Liver (tissue), 9 donors: ENCODE results near the gene ZNF45. TPM values are rescaled to one million over a fixed set of nuclear protein-coding genes. Genes with fewer than 3 reads are reported as not detected.

ENCODE experiments used
- DNase-seq: peaks from one replicate; pipeline ENCODE4 v3.0.0-alpha.2; 2017; ENCODE audit warnings: low spot score
- H3K27ac ChIP-seq, 2 donors: one replicate each; pipeline ENCODE4 v1.7.0; 2013; ENCODE audit warnings: inconsistent platforms in 2 of 2, low read length in 2 of 2, control low read depth in 1 of 2, low read depth in 1 of 2, mild to moderate bottlenecking in 1 of 2
- H3K27me3 ChIP-seq, 4 donors: one replicate each; pipeline versions ENCODE4 v1.6.1 to v1.7.0; 2013; ENCODE audit warnings: low read length in 3 of 4, inconsistent platforms in 1 of 4, mild to moderate bottlenecking in 1 of 4, moderate library complexity in 1 of 4; ENCODE audit not compliant: control insufficient read depth in 4 of 4, insufficient read depth in 4 of 4
- H3K36me3 ChIP-seq, 4 donors: one replicate each; pipeline versions ENCODE4 v1.6.1 to v1.7.0; 2013; ENCODE audit warnings: low read length in 3 of 4, mild to moderate bottlenecking in 3 of 4, low read depth in 1 of 4, moderate library complexity in 1 of 4; ENCODE audit not compliant: control insufficient read depth in 4 of 4, insufficient read depth in 3 of 4
- H3K4me1 ChIP-seq, 4 donors: one replicate each; pipeline versions ENCODE4 v1.6.1 to v1.7.0; 2013; ENCODE audit warnings: low read length in 3 of 4, mild to moderate bottlenecking in 3 of 4, moderate library complexity in 1 of 4; ENCODE audit not compliant: control insufficient read depth in 4 of 4, insufficient read depth in 4 of 4
- H3K4me3 ChIP-seq, 3 donors: one replicate each; pipeline versions ENCODE4 v1.6.1 to v1.7.0; 2013; ENCODE audit warnings: low read length in 3 of 3, control low read depth in 1 of 3, low read depth in 1 of 3, mild to moderate bottlenecking in 1 of 3
- H3K9ac ChIP-seq, 2 donors: one replicate each; pipeline ENCODE4 v1.7.0; 2013; ENCODE audit warnings: low read length in 2 of 2, mild to moderate bottlenecking in 2 of 2, moderate library complexity in 2 of 2, control low read depth in 1 of 2, low read depth in 1 of 2
- H3K9me3 ChIP-seq, 4 donors: one replicate each; pipeline versions ENCODE4 v1.6.1 to v1.7.0; 2013; ENCODE audit warnings: low read length in 3 of 4; ENCODE audit not compliant: control insufficient read depth in 4 of 4
- ATF3 ChIP-seq: IDR thresholded peaks from 2 replicates; pipeline ENCODE4 v1.6.1; 2016; ENCODE audit warnings: antibody characterized with exemption
- CTCF ChIP-seq: fragments of 150-350 bp; IDR thresholded peaks from 2 replicates; pipeline ENCODE4 v1.5.1; 2017; ENCODE audit warnings: improper control_type of control experiment, low read depth, low read length; ENCODE audit not compliant: missing input control
- EGR1 ChIP-seq, 2 donors: IDR thresholded peaks; 2 replicates each; pipeline ENCODE4 v1.6.1; 2016 to 2018; ENCODE audit warnings: antibody characterized with exemption in 2 of 2, low read depth in 2 of 2
- FOXA1 ChIP-seq: IDR thresholded peaks from 2 replicates; pipeline ENCODE4 v1.6.1; 2016; ENCODE audit warnings: antibody characterized with exemption
- FOXA2 ChIP-seq: IDR thresholded peaks from 2 replicates; pipeline ENCODE4 v1.6.1; 2016; ENCODE audit warnings: antibody characterized with exemption
- GABPA ChIP-seq, 2 donors: IDR thresholded peaks in 1 of 2; conservative IDR thresholded peaks in 1 of 2; 2 replicates each; pipeline ENCODE4 v1.6.1; 2016; ENCODE audit warnings: antibody characterized with exemption in 2 of 2, mild to moderate bottlenecking in 1 of 2, moderate library complexity in 1 of 2
- HNF4A ChIP-seq, 2 donors: conservative IDR thresholded peaks; 2 replicates each; pipeline ENCODE4 v1.6.1; 2016; ENCODE audit warnings: antibody characterized with exemption in 2 of 2, mild to moderate bottlenecking in 2 of 2
- HNF4G ChIP-seq: IDR thresholded peaks from 2 replicates; pipeline ENCODE4 v1.6.1; 2016; ENCODE audit warnings: antibody characterized with exemption
- JUND ChIP-seq, 2 donors: IDR thresholded peaks; 2 replicates each; pipeline ENCODE4 v1.6.1; 2016; ENCODE audit warnings: antibody characterized with exemption in 2 of 2
- MAX ChIP-seq: IDR thresholded peaks from 2 replicates; pipeline ENCODE4 v1.6.1; 2016; ENCODE audit warnings: antibody characterized with exemption
- NR2F2 ChIP-seq: IDR thresholded peaks from 2 replicates; pipeline ENCODE4 v1.6.1; 2016; ENCODE audit warnings: antibody characterized with exemption
- RAD21 ChIP-seq, 2 donors: IDR thresholded peaks; 2 replicates each; pipeline ENCODE4 v1.6.1; 2016; ENCODE audit warnings: antibody characterized with exemption in 2 of 2, mild to moderate bottlenecking in 2 of 2
- REST ChIP-seq: IDR thresholded peaks from 2 replicates; pipeline ENCODE4 v1.6.1; 2016; ENCODE audit warnings: antibody characterized with exemption, mild to moderate bottlenecking
- RXRA ChIP-seq, 2 donors: IDR thresholded peaks; 2 replicates each; pipeline ENCODE4 v1.6.1; 2017 to 2018; ENCODE audit warnings: antibody characterized with exemption in 2 of 2, mild to moderate bottlenecking in 1 of 2
- SP1 ChIP-seq: IDR thresholded peaks from 2 replicates; pipeline ENCODE4 v1.6.1; 2018; ENCODE audit warnings: antibody characterized with exemption, mild to moderate bottlenecking
- ZBTB33 ChIP-seq: IDR thresholded peaks from 2 replicates; pipeline ENCODE4 v1.6.1; 2016; ENCODE audit warnings: antibody characterized with exemption
- WGBS: extraction: QIAGEN DNeasy Blood & Tissue Kit; methylation state at CpG from one replicate; pipeline ENCODE4 v1.1.7; 2013; 5-methylcytosine and 5-hydroxymethylcytosine counted together
- polyA plus RNA-seq, 2 donors: library from polyadenylated mRNA; stranded (reverse) in 1 of 2; unstranded in 1 of 2; fragments of 200-250 nt in 1 of 2; fragments of >200 nt in 1 of 2; fragmentation: Nextera tagmentation in 1 of 2; extraction: Ambion mirVana in 1 of 2; gene quantifications; one replicate each; pipeline versions ENCODE4 v1.2.1 to v1.2.3, GENCODE V29; 2013 to 2015
- total RNA-seq, 2 donors: library from RNA; depleted of rRNA; stranded (reverse); fragments of >200 nt; gene quantifications; one replicate each; pipeline ENCODE4 v1.2.3, GENCODE V29; 2014
- donor health status: healthy.
- donor health status: healthy.
- donor health status: healthy.
- donor health status: healthy.
- donor health status: healthy.

ZNF45 gene
- total and polyA plus RNA-seq, 4 donors: 1.5 to 11.1 (median 4.3) TPM

DNA sequence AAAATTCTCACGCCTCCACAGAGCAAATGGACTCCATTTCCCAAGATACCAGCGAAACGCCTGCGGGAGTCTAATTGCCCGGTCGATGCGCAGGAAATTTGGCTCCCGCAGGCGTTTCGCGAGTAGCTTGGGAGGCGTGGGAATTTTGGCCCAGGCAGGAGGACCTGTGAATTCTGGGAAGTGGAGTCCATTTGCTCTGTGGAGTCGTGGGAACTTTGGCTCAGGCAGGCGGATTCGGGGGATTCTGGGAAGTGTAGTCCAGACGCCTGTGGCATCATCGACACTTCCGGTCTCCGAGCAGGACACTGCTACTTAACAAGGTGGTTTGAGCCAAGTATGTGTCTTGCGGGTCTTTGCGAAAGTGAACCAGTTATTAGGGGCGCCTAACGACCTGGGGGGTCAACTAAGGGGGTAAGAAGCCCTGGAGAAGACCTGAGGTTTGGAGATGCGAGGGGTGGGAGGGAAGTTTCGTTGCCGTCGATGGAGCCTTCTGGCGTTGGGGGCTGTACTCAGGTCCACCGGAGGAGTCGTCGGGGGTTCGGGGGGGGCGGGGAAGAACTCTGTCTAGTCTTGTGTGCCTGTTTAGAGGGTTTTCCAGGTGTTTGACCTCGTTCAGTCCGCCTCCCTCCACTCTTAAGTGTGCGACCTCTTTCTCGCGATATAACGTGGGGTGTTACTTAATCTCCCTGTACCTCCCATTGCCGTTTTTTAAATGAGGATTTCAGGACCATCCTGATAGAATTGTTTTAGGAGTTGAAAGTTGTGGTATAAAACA lies 49.0 kb upstream of the ZNF45 start, which contains the start of gene ZNF155 (continued):
- peak; percentile 72 to 96 for TF ChIP-seq GABPA (IDR thresholded peaks at IDR 0.05 in 1 of 2, conservative IDR thresholded peaks at IDR 0.05 in 1 of 2)

GRCh38 chr19:43983544-43983911 lies 48.4 kb upstream of the ZNF45 start:
- WGBS: 69% methylated on average over 2 of the region's 2 CpGs
- Histone ChIP-seq H3K9me3 (peaks cover 4 to 27% (median 19%) of the 10 kb centered on the region in 4 donors), H3K27me3 (no peaks in the 10 kb centered on the region), H3K4me3 (peak overlapping the region; percentile 68 to 88 (median 84)), H3K9ac (no peak overlapping the region), H3K4me1 (peaks cover 0 to 8% (median 0%) of the 10 kb centered on the region in 4 donors), H3K36me3 (peaks cover 0 to 15% (median 6%) of the 10 kb centered on the region in 4 donors), H3K27ac (no peak overlapping the region)
- TF ChIP-seq HNF4G (no peak), GABPA (IDR thresholded peaks at IDR 0.05 in 1 of 2, conservative IDR thresholded peaks at IDR 0.05 in 1 of 2) (no peak), RXRA (IDR thresholded peaks at IDR 0.05) (no peak), FOXA1 (no peak), HNF4A (conservative IDR thresholded peaks at IDR 0.05) (no peak), FOXA2 (no peak), REST (no peak), ZBTB33 (no peak), NR2F2 (no peak), ATF3 (no peak), SP1 (no peak), MAX (no peak), JUND (IDR thresholded peaks at IDR 0.05) (no peak), RAD21 (IDR thresholded peaks at IDR 0.05) (no peak), EGR1 (IDR thresholded peaks at IDR 0.05; ENCODE audit: low read depth in 2 of 2) (no peak)
- no peak for DNase-seq

GRCh38 chr19:43976732-43977131 lies 41.6 kb upstream of the ZNF45 start:
- H3K36me3 ChIP-seq: no peaks in the 10 kb centered on the region
- no peak for DNase-seq
- H3K4me1 ChIP-seq: no peaks in the 10 kb centered on the region
- H3K4me3 ChIP-seq: peak overlapping the region in 1 of 3 donors; percentile 25
- H3K9ac ChIP-seq: no peak overlapping the region
- WGBS: 90% methylated on average over 1 of the region's 1 CpG
- no peak overlapping the region for H3K27ac ChIP-seq
- no peaks in the 10 kb centered on the region for H3K27me3 ChIP-seq
- peaks cover 15 to 65% (median 46%) of the 10 kb centered on the region in 4 donors for H3K9me3 ChIP-seq
- TF ChIP-seq SP1 (no peak), FOXA1 (no peak), CTCF (no peak), FOXA2 (no peak), ZBTB33 (no peak), EGR1 (IDR thresholded peaks at IDR 0.05; ENCODE audit: low read depth in 2 of 2) (no peak), JUND (IDR thresholded peaks at IDR 0.05) (no peak), HNF4G (no peak), RAD21 (IDR thresholded peaks at IDR 0.05) (no peak), RXRA (IDR thresholded peaks at IDR 0.05) (no peak)
